Stimulated activated CD4-positive, alpha-beta T cell treated with anti-CD3 and anti-CD28 coated beads, Interleukin-1b, Interleukin-23, amount 100 ng/mL, for 4 hours (primary cell): Measurements from ENCODE around the gene DRD4.
A peak's percentile ranks its signal among the peaks of the same experiment; 100 is the strongest.

Source experiments
- DNase-seq, 2 donors: peaks; one replicate each; pipeline ENCODE4 v3.0.0-alpha.2; 2020; ENCODE audit warnings: low read depth in 2 of 2

The DRD4 gene

DNA sequence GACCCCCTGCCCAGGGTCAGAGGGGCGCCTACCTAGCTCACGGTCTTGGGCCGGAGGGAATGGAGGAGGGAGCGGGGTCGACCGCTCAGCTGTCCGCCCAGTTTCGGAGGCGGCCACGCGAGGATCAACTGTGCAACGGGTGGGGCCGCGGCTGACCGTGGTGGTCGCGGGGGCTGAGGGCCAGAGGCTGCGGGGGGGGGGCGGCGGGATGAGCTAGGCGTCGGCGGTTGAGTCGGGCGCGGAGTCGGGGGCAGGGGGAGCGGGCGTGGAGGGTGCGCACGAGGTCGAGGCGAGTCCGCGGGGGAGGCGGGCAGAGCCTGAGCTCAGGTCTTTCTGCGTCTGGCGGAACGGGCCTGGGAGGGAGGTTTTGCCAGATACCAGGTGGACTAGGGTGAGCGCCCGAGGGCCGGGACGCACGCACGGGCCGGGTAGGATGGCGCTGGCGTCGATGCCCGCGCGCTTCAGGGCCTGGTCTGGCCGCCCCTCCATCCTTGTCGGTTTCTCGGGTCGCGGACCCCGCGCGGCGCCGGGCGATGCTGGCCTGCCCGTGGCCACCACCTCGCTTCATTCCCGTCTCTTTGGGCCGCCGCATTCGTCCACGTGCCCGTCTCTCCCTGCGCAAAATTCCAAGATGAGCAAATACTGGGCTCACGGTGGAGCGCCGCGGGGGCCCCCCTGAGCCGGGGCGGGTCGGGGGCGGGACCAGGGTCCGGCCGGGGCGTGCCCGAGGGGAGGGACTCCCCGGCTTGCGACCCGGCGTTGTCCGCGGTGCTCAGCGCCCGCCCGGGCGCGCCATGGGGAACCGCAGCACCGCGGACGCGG, at the start of gene DRD4:
TSS of gene DRD4 (plus strand) at position 759 of the 822 bp plus-strand sequence. CDS start at position 795, 36 bp downstream.
- no peak for DNase-seq

DNA sequence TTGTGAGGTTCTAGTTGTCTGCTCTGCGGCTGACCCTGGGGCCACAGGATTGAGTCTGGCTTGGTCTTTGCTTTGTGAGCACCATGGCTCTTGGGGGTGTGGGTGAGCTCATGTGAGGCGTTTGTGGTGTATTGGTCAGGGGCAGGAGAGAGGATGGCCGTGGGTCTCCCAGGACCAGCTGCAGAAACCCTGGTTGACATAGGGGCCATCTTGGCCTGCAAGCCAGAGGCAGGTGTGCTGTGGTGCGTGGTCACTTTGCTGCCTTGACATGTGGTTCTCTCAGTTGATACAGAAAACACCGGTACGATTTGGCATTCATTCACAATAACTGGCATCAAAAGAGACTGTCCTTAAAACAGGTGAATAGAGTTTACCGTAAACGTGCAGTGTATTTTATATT, 49.5 kb upstream of the DRD4 start:
- no peak for DNase-seq

DNA sequence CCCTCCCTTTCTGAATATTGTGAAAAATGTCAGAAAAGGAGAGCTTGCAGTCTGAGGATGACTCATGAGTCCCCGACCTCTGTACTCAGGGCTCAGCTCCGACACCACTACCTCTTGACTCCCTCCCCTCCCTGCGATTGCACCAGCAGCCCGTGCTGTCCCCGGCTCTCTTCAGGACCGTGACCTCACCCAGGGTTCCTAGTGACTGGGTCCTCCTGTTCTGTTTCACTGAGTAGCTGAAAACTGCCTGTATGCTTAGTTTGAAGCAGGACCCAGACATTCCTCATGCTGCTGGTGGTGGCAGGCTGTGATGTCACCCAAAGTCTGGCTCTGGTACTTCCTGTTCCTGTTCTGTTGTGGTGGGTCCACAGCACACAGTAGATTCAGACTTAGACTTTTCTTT, 49.1 kb upstream of the DRD4 start:
- DNase-seq = peak; percentile 42 to 55

DNA sequence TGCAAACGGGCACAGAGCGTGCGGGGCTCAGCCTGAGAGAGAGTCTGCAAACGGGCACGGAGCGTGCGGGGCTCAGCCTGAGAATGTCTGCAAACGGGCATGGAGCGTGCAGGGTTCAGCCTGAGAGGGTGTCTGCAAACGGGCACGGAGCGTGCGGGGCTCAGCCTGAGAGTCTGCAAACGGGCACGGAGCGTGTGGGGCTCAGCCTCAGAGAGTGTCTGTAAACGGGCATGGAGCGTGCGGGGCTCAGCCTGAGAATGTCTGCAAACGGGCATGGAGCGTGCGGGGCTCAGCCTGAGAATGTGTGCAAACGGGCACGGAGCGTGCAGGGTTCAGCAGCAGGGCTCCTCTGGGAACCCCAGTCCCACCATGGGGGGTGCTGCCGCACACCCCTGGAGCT, 47.3 kb upstream of the DRD4 start:
- no peak for DNase-seq

DNA sequence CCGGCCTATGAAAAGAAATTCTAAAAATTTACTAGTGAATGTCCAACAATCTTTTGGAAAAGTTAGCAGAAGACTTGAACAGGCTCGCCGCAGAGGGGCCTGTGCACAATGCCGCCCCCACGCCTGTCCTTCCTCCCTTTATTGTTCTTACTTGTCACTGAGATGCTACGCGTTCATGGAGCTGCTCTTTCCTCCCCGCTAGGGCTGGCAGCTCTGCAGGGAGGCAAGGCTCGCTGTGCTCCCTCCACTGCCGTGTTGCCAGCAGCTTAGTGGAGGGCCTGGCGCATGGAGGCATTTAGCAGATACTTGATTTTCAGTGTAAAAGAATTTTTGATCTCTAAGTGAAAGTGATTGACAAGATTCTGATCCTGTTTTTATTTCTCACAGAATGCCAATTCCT, 46.1 kb upstream of the DRD4 start:
- DNase-seq = no peak

DNA sequence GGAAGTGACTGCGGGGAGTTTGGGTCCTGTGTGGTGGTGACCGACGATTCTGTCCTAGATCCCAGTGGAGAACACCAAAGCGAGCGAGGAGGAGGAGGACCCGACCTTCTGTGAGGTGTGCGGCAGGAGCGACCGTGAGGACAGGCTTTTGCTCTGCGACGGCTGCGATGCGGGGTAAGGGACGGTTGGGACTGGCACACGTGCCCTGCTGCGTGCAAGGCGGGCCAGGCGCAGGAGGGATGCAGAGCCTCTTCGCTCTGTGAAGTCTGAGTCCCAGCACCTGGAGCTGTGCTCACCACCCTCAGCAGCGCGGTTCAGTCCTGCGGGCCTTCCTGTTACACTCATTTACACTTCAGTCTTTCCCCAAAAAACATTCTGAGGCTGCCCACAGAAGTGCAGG, 44.6 kb upstream of the DRD4 start:
- no peak for DNase-seq

DNA sequence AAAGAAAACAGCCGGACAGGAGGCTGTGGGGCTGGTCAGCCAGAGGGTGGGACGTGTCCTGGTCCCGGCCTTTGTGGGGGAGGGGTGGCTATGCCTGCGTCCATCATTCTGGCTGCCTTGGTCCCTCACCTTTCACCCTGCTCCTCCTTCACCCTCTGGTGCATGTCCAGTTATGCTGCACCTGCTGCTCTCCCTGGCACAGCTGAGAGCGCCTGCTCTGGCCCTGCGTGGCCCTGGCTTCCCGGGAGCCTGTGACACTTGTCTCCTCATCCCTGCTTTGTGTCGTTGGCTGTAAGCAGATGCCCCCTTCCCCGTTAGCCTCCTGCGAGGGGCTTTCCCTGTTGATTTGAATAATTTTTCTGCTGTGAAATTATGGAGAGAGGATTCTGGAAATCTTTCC, 44.2 kb upstream of the DRD4 start:
- no peak for DNase-seq

DNA sequence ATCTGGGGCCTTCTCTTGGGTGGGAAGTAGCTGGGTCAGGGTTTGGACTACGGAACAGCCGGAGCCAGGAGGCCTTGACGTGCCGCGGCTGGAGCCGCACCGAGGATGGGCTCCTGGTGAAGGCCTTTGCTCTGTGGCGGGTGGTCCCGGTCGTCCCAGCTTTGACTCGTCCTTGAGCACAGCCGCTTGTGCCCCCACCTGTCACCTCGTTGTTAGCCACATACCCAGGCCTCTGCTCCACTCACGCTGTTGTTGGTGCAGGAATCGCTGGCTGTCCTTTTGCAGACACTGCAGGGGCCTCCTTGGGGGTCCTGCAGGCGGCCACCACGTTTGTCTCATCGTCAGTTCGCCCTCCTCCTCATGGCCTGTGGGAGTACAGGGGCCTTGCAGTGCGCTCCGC, 43.7 kb upstream of the DRD4 start:
- no peak for DNase-seq

DNA sequence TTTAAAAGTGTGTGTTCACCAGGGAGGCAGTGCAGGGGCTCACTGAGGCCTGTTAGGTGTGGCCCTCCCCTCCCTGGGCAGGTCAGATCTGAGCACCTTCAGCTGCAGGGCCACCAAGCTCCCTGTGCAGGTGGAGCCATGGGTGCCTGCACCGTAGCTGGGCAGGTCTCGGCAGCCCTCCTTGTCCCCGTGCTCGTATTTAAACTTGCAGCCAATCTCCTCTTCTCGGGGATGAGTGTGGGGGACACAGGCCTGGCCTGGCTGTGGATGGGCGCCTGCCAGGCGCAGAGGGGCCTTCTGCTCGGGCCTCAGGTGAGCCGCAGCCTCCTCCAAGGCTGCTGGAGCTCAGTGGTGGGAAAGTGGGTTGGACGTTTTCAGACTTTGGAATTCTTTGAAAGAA, 41.7 kb upstream of the DRD4 start:
- DNase-seq = no peak

DNA sequence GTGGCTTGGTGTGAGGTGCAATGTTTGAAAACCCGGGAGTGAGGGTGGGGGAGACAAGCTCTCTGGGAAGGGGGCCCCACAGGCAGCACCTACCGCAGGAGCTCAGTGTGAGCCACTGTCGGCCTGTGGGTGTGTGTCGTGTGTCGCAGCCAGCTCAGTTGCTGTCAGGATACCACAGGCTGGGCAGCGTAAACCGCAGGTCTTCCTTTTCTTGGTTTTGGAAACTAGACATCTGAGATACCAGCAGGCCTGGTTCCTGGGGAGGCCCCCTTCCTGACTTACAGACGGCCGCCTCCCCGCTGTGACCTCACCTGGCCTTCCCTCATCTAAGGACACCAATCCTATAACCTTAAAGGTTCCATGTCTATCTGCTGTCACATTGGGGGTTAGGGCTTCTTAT, 40.7 kb upstream of the DRD4 start:
- no peak for DNase-seq

DNA sequence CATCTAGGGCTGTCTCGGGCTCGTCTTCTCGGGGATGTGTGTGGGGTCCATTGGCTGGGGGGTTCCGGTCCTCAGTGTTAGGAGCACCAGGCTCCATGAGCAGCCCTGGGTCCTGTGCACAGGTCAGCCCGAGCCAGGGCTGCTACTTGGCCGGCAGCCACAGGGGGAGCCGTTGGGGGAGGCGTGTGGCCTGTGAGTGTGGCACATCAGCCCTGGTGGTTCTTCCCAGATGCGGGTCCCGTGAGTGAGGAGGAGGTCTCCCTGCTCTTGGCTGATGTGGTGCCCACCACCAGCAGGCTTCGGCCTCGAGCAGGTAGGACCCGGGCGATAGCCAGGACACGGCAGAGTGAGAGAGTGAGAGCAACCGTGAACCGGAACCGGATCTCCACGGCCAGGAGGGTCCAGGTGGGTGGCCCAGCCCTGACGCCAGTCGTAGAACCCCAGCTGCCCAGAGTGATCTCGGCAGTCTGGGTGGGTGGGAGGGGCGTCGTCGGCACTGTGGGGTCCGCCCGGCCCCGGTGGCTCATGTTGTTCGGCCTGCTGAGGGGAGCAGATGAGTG, 39.8 kb upstream of the DRD4 start:
- no peak for DNase-seq

DNA sequence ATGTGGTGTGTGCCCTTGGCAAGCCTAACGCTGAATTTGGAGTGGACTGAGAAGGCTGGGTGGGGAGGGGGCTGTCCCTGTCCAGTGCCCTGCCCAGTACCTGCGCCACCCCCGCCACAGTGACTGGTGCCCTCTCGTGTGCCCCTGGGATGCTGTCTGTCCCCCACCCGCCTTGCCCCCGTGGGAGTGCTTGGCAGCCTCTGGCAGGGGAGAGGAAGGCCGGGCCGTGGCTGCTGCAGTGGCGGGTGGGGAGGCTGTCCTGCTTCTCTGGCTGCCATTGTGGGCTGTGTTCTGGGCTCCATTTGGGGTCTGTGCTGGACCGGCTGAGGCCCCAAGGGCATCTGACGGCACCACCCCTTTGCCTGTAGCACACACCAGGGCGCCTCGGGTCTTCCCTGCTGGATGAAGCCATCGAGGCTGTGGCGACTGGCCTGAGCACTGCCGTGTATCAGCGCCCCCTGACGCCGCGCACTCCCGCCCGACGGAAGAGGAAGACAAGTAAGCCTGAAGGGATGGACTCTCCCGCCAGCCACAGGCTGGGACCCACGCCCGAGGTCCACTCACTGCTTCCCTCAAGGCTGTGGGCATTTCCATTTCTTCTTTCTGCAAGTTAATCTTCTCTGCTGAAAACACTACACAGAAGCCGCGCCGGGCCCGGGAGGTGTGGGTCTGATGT, 38.9 kb upstream of the DRD4 start:
- no peak for DNase-seq

DNA sequence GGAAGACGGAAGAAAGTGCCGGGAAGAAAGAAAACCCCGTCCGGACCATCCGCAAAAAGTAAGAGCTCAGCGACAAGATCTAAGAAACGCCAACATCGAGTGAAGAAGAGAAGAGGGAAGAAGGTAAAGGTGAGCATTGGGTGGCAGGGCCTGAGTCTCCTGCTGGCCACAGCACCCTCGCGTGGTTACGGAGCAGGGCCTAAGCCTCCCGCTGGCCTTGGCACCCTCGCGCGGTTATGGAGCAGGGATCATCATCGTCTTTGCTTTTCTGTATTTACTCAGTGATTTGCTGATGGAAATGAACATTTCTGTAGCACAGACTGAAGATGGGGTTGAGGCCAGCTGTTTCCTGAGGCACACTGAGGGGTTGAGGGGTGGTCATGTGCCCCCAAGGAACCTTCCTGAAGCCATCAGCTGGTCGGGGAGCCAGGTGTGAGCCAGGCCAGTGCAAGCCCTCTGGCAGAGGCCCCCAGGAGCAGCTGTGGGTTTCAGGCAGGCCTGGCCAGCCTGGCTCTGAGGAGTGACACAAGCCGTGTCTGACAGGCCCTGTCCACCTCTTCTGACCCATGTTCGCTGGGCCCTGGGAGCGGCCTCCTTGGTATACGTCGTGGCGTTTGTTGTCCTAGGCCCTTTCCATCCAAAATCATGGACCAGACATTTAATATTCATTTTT, 35.4 kb upstream of the DRD4 start:
- no peak for DNase-seq

DNA sequence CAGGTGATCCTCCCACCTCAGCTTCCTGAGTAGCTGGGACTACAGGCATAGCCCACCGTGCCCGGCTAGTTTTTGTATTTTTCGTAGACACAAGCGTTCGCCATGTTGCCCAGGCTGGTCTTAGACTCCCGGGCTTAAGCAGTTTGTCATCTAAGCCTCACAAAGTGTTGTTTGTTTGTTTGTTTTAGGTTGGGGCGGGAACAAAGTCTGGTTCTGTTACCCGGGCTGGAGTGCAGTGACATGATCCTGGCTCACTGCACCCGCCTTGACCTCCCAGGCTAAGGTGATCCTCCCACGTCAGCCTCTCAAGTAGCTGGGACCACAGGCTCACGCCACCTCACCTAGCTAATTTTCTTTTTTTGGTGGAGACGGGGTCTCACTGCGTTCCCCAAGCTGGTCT, 33.9 kb upstream of the DRD4 start:
- no peak for DNase-seq

DNA sequence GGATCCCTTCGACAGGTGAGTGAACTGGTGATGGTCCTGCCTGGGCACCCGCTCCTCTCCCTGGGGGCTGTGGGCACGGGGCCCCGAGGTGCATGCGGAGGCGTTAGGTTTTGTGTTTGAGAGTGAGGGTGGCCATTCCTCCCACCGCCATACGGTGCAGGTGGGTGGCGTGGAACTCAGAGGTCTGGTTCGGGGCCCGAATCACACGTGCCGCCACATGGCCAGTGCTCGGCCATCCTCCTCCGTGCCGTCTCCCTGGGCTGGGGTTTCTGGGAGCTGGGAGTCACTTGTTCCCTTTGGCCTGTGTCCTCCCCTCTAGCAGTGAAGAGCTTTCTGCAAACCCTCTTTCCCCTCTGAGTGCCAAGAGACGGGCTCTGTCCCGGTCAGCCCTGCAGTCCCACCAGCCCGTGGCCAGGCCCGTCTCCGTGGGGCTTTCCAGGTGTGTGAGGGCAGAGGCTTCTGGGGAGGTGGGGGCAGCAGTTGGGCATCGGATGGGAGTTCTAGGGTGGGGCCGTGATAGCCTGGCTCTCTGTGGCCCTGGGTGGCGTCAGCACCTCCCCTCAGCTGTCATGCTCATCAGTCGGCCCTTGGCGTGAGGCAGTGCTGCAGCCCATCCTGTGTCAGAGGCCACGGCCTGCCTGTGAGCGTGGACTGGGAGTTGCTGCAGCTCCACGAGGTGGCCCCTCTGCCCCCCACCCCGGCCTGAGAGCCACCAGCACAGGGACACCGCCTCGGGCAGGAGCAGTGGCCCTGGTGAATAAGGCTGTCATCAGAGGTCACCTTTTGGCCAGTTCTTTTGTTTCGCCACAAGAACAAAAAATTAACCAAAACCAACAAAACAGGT, 31.6 kb upstream of the DRD4 start:
- DNase-seq = no peak

DNA sequence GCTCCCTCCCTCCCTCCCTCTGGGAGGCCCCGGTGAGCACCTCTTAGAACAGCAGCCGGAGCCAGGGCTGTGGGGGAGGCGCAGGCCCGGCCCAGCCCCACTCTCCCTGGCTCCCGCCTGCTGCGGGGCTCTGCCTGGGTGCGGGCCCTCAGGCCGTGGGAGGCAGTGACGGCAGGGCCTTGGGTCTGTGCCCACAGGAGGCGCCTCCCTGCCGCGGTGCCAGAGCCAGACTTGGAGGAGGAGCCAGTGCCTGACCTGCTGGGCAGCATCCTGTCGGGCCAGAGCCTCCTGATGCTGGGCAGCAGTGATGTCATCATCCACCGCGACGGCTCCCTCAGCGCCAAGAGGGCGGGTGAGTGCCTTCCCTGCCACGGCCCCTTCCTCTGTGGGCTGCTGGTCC, 30.8 kb upstream of the DRD4 start:
- DNase-seq = no peak

DNA sequence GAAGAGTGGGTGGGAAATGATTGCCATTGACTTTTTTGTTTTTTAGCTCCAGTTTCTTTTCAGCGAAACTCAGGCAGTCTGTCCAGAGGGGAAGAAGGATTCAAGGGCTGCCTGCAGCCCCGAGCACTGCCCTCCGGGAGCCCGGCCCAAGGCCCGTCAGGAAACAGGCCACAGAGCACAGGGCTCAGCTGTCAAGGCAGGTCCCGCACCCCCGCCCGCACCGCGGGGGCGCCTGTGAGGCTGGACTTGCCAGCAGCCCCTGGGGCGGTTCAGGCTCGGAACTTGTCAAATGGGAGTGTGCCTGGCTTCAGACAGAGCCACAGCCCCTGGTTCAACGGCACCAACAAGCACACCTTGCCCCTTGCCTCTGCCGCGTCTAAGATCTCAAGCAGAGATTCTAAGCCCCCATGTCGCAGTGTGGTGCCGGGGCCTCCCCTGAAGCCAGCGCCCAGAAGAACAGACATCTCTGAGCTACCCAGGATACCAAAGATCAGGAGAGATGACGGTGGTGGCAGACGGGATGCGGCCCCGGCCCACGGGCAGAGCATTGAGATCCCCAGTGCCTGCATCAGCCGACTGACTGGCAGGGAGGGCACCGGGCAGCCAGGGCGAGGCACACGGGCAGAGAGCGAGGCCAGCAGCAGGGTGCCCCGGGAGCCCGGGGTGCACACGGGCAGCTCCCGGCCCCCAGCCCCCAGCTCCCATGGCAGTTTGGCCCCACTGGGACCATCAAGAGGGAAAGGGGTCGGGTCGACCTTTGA, 29.9 kb upstream of the DRD4 start:
- DNase-seq = no peak

DNA sequence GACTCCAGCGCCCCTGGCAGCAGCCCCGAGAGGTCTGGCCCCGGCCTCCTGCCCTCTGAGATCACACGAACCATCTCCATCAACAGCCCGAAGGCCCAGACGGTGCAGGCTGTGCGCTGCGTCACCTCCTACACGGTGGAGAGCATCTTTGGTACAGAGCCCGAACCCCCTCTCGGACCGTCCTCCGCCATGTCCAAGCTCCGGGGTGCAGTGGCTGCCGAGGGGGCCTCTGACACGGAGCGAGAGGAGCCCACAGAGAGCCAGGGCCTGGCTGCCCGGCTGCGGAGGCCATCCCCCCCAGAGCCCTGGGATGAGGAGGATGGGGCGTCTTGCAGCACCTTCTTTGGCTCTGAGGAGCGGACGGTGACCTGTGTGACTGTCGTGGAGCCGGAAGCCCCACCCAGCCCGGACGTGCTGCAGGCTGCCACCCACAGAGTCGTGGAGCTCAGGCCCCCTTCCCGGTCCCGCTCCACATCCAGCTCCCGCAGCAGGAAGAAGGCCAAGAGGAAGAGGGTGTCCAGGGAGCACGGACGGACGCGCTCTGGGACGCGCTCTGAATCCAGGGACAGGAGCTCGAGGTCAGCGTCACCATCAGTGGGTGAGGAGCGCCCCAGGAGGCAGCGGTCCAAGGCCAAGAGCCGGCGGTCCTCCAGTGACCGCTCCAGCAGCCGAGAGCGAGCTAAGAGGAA, 29.0 kb upstream of the DRD4 start:
- no peak for DNase-seq

DNA sequence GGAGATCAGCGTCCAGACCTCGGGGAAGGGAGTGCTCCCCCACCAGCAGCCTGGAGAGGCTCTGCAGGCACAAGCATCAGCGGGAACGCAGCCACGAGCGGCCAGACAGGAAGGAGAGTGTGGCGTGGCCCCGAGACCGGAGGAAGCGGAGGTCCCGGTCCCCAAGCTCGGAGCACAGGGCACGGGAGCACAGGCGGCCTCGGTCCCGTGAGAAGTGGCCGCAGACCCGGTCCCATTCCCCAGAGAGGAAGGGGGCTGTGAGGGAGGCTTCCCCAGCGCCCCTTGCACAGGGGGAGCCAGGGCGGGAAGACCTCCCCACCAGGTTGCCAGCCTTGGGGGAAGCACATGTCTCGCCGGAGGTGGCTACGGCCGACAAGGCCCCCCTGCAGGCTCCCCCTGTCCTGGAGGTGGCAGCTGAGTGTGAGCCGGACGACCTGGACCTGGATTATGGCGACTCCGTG, 28.2 kb upstream of the DRD4 start:
- DNase-seq = no peak

DNA sequence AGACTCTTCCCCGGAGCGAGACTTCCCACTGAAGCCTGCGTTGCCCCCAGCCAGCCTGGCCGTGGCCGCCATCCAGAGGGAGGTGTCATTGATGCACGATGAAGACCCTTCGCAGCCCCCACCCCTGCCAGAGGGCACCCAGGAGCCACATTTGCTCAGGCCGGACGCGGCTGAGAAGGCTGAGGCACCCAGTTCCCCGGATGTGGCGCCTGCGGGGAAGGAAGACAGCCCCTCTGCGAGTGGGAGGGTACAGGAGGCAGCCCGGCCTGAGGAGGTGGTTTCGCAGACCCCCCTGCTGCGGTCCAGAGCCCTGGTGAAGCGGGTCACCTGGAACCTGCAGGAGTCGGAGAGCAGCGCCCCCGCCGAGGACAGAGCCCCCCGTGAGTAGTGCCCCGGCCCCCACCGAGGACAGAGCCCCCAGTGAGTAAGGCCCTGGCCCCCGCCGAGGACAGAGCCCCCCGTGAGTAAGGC, 27.7 kb upstream of the DRD4 start:
- no peak for DNase-seq
